ENCODE data around the gene EPN2.

DNA sequence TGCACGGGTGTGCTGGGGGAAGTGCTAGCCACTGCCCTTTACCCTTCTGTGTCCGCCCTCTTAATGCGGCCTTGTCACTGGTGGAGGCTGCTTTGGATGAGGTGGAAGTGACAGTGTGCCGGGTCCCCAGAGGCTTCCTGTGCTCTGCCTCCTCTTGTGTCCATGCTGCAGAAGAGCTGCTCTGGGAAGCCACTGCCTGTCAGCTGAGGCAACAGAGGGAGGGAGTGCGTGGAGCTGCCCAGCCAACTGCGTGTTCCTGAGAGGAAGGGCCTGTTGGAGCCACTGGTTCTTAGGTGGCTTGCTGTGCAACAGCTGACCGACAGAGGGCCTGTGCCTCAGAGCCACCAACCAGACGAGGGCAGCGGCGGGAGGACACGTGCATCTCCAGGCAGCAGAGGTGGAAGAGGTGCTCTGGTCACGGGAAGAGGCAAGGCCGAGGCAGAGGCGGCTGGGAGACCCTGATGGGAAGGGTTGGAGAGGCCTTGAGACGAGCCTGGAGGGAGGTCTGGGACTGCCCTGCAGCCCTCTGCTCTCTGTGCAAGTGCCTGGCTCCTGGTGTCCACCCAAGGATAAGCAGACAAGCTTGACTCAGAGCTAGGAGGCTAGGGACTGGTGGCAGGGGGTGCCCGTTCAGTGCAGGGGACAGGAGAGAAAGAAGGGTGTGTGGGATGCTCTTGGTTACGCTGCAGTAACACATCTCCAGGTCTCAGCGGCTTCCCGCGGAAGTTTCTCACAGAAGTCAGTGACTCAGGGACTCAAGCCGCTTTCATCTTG is 100.0 kb downstream of the EPN2 start:
- TF ChIP-seq GATA3 (IDR thresholded peaks at IDR 0.05; ENCODE audit: low read depth, low read length) (no peak), GATA2 (IDR thresholded peaks at IDR 0.05; ENCODE audit: low read depth, low read length) (no peak)
